ENCODE measurements around the gene PLA2R1. TPM values are rescaled to one million over a fixed set of nuclear protein-coding genes. Genes with fewer than 3 reads are reported as not detected.

PLA2R1 gene
- total RNA-seq, 1 donor from 2014 or later: 9.3 TPM

DNA sequence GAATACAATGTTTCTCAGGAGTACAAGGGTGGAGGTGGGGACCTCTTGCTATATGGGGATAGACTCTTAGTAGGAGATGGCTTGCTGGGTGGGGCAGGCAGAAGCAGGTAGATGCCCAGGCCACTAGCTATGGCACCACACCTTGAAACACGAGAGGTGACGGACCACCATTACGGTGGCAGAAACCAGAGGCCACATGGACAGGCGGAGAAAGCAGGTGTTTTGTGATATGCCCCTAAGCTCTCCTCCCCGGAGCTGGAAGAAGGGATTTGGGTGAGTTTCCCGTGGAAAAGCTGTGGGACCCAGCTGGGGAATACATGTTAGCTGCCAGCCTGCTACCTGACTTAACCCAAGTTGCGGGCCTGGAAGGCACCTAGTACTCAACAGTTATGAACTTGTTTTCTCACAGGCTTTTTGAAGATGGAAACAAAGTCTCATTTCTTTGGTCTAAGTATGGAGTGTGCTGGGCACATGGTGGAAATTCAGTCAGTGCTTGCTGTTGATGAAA lies 16.7 kb downstream of the PLA2R1 start:
- TF ChIP-seq, protein P1, sequence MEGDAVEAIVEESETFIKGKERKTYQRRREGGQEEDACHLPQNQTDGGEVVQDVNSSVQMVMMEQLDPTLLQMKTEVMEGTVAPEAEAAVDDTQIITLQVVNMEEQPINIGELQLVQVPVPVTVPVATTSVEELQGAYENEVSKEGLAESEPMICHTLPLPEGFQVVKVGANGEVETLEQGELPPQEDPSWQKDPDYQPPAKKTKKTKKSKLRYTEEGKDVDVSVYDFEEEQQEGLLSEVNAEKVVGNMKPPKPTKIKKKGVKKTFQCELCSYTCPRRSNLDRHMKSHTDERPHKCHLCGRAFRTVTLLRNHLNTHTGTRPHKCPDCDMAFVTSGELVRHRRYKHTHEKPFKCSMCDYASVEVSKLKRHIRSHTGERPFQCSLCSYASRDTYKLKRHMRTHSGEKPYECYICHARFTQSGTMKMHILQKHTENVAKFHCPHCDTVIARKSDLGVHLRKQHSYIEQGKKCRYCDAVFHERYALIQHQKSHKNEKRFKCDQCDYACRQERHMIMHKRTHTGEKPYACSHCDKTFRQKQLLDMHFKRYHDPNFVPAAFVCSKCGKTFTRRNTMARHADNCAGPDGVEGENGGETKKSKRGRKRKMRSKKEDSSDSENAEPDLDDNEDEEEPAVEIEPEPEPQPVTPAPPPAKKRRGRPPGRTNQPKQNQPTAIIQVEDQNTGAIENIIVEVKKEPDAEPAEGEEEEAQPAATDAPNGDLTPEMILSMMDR (IDR thresholded peaks at IDR 0.05): no peak
- Histone ChIP-seq H3K27me3 (no peaks in the 10 kb centered on the region), H3K9me3 (no peaks in the 10 kb centered on the region), H3K4me1 (no peaks in the 10 kb centered on the region), H3K27ac (no peak overlapping the region), H3K4me3 (no peak overlapping the region), H3K36me3 (peaks cover 2 to 13% of the 10 kb centered on the region in 2 donors)
- intact Hi-C loops (cut with DNase I): no loop called here
- DNase-seq (ENCODE audit: low spot score in 2 of 2): no peak

GRCh38 chr2:160044728-160045127 lies 17.7 kb downstream of the PLA2R1 start:
- Histone ChIP-seq H3K4me1 (peaks cover 0 to 4% of the 10 kb centered on the region in 2 donors), H3K9me3 (no peaks in the 10 kb centered on the region), H3K36me3 (peaks cover 2 to 13% of the 10 kb centered on the region in 2 donors), H3K27ac (no peak overlapping the region), H3K4me3 (no peak overlapping the region), H3K27me3 (no peaks in the 10 kb centered on the region)
- intact Hi-C loops (cut with DNase I): no loop called here
- TF ChIP-seq, protein P1 (IDR thresholded peaks at IDR 0.05): no peak
- DNase-seq (ENCODE audit: low spot score in 2 of 2): no peak

DNA sequence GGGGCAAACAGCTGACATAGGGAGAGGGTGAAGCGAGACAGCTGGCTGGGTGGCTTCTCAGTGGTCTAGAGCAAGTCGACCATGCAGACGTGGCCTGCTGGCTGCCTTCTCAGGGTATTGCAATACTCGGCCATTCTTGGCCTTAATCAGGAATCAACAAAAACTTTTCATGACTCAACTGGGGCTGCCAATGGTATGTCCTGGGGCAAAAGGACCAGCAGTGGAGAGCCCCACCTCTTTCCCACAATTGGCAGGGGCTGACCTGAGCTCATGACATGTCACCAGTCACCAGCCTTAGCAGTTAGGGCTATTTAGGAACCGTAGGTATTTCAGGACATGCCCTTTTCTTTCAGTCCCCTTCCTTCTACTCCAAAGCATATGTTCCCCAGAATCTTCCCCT lies 19.1 kb downstream of the PLA2R1 start:
- DNase-seq (ENCODE audit: low spot score in 2 of 2): no peak
- no peak overlapping the region for H3K4me3 ChIP-seq
- no peaks in the 10 kb centered on the region for H3K27me3 ChIP-seq
- H3K27ac ChIP-seq: no peak overlapping the region
- no peaks in the 10 kb centered on the region for H3K9me3 ChIP-seq
- H3K36me3 ChIP-seq: peaks cover 2 to 16% of the 10 kb centered on the region in 2 donors
- peaks cover 0 to 11% of the 10 kb centered on the region in 2 donors for H3K4me1 ChIP-seq
- intact Hi-C loops (cut with DNase I): no loop called here
- TF ChIP-seq, protein P1 (IDR thresholded peaks at IDR 0.05): no peak

DNA sequence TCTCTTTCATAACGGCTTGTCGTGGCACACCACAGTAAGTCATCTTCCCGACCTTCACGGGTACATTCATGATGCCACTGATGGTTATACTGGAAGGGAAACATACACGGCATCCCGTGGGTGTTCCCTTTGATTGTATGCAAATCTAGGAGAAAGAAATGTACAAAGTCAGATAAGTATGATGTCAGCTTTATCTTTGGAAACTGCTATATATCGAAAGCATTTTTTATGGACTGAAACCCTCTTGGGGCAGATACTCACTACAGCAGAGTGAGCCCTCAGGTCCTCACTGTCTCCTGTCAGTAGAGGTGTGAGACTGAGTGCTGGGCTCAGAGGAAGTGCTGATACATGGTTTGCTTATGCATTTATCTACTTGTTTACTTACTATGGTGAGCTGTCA lies 20.4 kb downstream of the PLA2R1 start:
- intact Hi-C loops (cut with DNase I): no loop called here
- H3K4me1 ChIP-seq: peaks cover 0 to 11% of the 10 kb centered on the region in 2 donors
- no peak for DNase-seq (ENCODE audit: low spot score in 2 of 2)
- peaks cover 2 to 22% of the 10 kb centered on the region in 2 donors for H3K36me3 ChIP-seq
- H3K27ac ChIP-seq: no peak overlapping the region
- H3K27me3 ChIP-seq: no peaks in the 10 kb centered on the region
- TF ChIP-seq, protein P1 (IDR thresholded peaks at IDR 0.05): no peak
- no peaks in the 10 kb centered on the region for H3K9me3 ChIP-seq
- no peak overlapping the region for H3K4me3 ChIP-seq

- no peaks in the 10 kb centered on the region for H3K27me3 ChIP-seq
- intact Hi-C loops (cut with DNase I): no loop called here
- no peak overlapping the region for H3K27ac ChIP-seq
- H3K36me3 ChIP-seq: peaks cover 2 to 22% of the 10 kb centered on the region in 2 donors
- peaks cover 0 to 11% of the 10 kb centered on the region in 2 donors for H3K4me1 ChIP-seq
- TF ChIP-seq, protein P1 (IDR thresholded peaks at IDR 0.05): no peak
- H3K9me3 ChIP-seq: no peaks in the 10 kb centered on the region
- no peak for DNase-seq (ENCODE audit: low spot score in 2 of 2)
- no peak overlapping the region for H3K4me3 ChIP-seq
Measured at GRCh38 chr2:160041091-160041490, 21.3 kb downstream of the PLA2R1 start.

All from ascending aorta (tissue), 2 donors.